K562 (cell line): ENCODE measurements around the gene GAS2L1. TPM values are rescaled to one million over a fixed set of nuclear protein-coding genes. Genes with fewer than 3 reads are reported as not detected.
A peak's percentile ranks its signal among the peaks of the same experiment; 100 is the strongest.

Experiments
- ATAC-seq: fragments of 200-7000 bp; cut with Tn5 transposase; 3 replicates; pipeline ENCODE4 v1.9.1; 2020; ENCODE audit warnings: moderate library complexity
- BruUV-seq: library from RNA; stranded (reverse); fragments of 400-500 nt; replicated peaks from 2 replicates; lab custom pipeline; 2021; lab: Mats Ljungman, UMichigan
- CTCF ChIA-PET: fragments of 300-600 bp; formaldehyde crosslinking; extraction: SDS; loops from one replicate; lab custom pipeline; 2021; ENCODE audit warnings: low intra/inter-chr PET ratio; lab: Yijun Ruan, JAX
- POLR2A ChIA-PET: fragments of 300-600, 350-650 bp; sonication (Branson Sonifier 250); formaldehyde crosslinking; extraction: SDS; loops from one replicate; lab custom pipeline; 2021; ENCODE audit warnings: antibody characterized with exemption, inconsistent platforms; lab: Yijun Ruan, JAX
- DNase-seq, 4 experiments: peaks; one replicate each; pipeline versions ENCODE4 v3.0.0 to v3.0.0-alpha.2; 2011 to 2018; ENCODE audit warnings: low spot score in 3 of 4, mixed read lengths in 3 of 4; ENCODE audit errors: extremely low read depth in 1 of 4
- FAIRE-seq: peaks from 2 replicates; lab custom pipeline; 2011; peaks lifted over from hg19 to GRCh38; lab: Jason Lieb, UNC
- H2AFZ ChIP-seq: 2 replicates; pipeline ENCODE4 v1.6.0; 2011; ENCODE audit warnings: low read depth, low read length, control low read depth, inconsistent platforms
- H3K27ac ChIP-seq: fragments of 200-600 bp; 3 replicates; pipeline ENCODE4 v1.8.0; 2011; ENCODE audit warnings: low read depth, mild to moderate bottlenecking, control low read depth, inconsistent platforms, low read length, moderate library complexity, mixed read lengths; ENCODE audit errors: extremely low read depth
- H3K27me3 ChIP-seq, 2 experiments: fragments of 300-600 bp in 1 of 2; 2 replicates in 1 of 2; 3 replicates in 1 of 2; pipeline versions ENCODE4 v1.6.0 to v1.8.0; 2011; ENCODE audit warnings: inconsistent platforms in 2 of 2, low read length in 2 of 2, mild to moderate bottlenecking in 1 of 2, mixed read lengths in 1 of 2, moderate library complexity in 1 of 2; ENCODE audit not compliant: control insufficient read depth in 2 of 2, insufficient read depth in 2 of 2
- H3K36me3 ChIP-seq: fragments of 300-600 bp; 3 replicates; pipeline ENCODE4 v1.8.0; 2011; ENCODE audit warnings: mild to moderate bottlenecking, low read length, inconsistent platforms; ENCODE audit not compliant: control insufficient read depth, insufficient read depth
- H3K4me1 ChIP-seq, 2 experiments: fragments of 200-600 bp in 1 of 2; replicated peaks in 1 of 2; 2 replicates in 1 of 2; 3 replicates in 1 of 2; pipeline versions ENCODE4 v1.5.1 to v1.8.0; 2011; ENCODE audit warnings: inconsistent platforms in 2 of 2, low read length in 2 of 2, mild to moderate bottlenecking in 1 of 2, mixed read lengths in 1 of 2, moderate library complexity in 1 of 2; ENCODE audit not compliant: control insufficient read depth in 2 of 2, insufficient read depth in 2 of 2
- H3K4me2 ChIP-seq: 2 replicates; pipeline ENCODE4 v1.6.1; 2011; ENCODE audit warnings: low read length, control low read depth, inconsistent platforms, mixed read lengths; ENCODE audit not compliant: insufficient read depth
- H3K4me3 ChIP-seq: fragments of 200-600 bp; sonication (generic), shearing (Covaris generic); 2 replicates; pipeline ENCODE4 v1.5.1; 2016; ENCODE audit warnings: control low read depth, inconsistent platforms
- H3K79me2 ChIP-seq: fragments of 200-600 bp; 3 replicates; pipeline ENCODE4 v1.8.0; 2011; ENCODE audit warnings: low read length, inconsistent platforms; ENCODE audit not compliant: control insufficient read depth, insufficient read depth
- H3K9ac ChIP-seq, 2 experiments: 2 replicates each; pipeline versions ENCODE4 v1.6.0 to v1.6.1; 2011; ENCODE audit warnings: low read depth in 2 of 2, low read length in 2 of 2, control low read depth in 1 of 2, inconsistent platforms in 1 of 2, mild to moderate bottlenecking in 1 of 2, mixed read lengths in 1 of 2; ENCODE audit not compliant: insufficient read depth in 1 of 2
- H3K9me1 ChIP-seq: one replicate; pipeline ENCODE4 v1.6.0; 2011; ENCODE audit warnings: inconsistent platforms, mild to moderate bottlenecking, low read length, moderate library complexity; ENCODE audit not compliant: control insufficient read depth, insufficient read depth
- H3K9me3 ChIP-seq: replicated peaks from 2 replicates; pipeline ENCODE4 v1.5.1; 2011; ENCODE audit warnings: low read depth, low read length, inconsistent platforms; ENCODE audit not compliant: control insufficient read depth, insufficient read depth
- H4K20me1 ChIP-seq: replicated peaks from 2 replicates; pipeline ENCODE4 v1.6.1; 2011; ENCODE audit warnings: low read length, inconsistent platforms, mixed read lengths; ENCODE audit not compliant: control insufficient read depth, insufficient read depth
- BCOR ChIP-seq: fragments of 450-650 bp; IDR thresholded peaks from 2 replicates; pipeline ENCODE4 v1.6.1; 2016
- BRD4 ChIP-seq: fragments of 200-600 bp; sonication (generic); IDR thresholded peaks from 2 replicates; pipeline ENCODE4 v1.6.1; 2017; ENCODE audit warnings: inconsistent platforms
- HDAC1 ChIP-seq, 2 experiments: fragments of 450-650 bp; IDR thresholded peaks; 2 replicates each; pipeline ENCODE4 v1.6.1; 2016 to 2017; ENCODE audit warnings: inconsistent platforms in 1 of 2, mild to moderate bottlenecking in 1 of 2, moderate library complexity in 1 of 2
- L3MBTL2 ChIP-seq: fragments of 450-650 bp; IDR thresholded peaks from 2 replicates; pipeline ENCODE4 v1.6.1; 2016; ENCODE audit warnings: mild to moderate bottlenecking, moderate library complexity
- MAZ ChIP-seq, 2 experiments: fragments of 450-650 bp in 1 of 2; sonication (generic) in 1 of 2; formaldehyde crosslinking; IDR thresholded peaks in 1 of 2; conservative IDR thresholded peaks in 1 of 2; 2 replicates each; pipeline versions ENCODE4 v1.4.0 to v1.5.0; 2020; ENCODE audit warnings: mild to moderate bottlenecking in 1 of 2, missing genetic modification reagents in 1 of 2
- NFIC ChIP-seq: fragments of 450-650 bp; IDR thresholded peaks from 2 replicates; pipeline ENCODE4 v1.6.1; 2017; ENCODE audit warnings: mild to moderate bottlenecking, inconsistent platforms
- RAD21 ChIP-seq, 2 experiments: fragments of 250-450 bp in 1 of 2; fragments of 450-650 bp in 1 of 2; sonication (Bioruptor Pico) in 1 of 2; formaldehyde crosslinking in 1 of 2; IDR thresholded peaks in 1 of 2; conservative IDR thresholded peaks in 1 of 2; 2 replicates each; pipeline versions ENCODE4 v1.4.0 to v1.8.0; 2020 to 2022; ENCODE audit warnings: mild to moderate bottlenecking in 2 of 2, moderate library complexity in 1 of 2
- U2AF1 ChIP-seq: fragments of 200-400 bp; formaldehyde crosslinking; optimal IDR thresholded peaks from 2 replicates; pipeline ENCODE3; 2017; ENCODE audit warnings: mild to moderate bottlenecking, low read depth, low read length, moderate library complexity
- ZBTB17 ChIP-seq: fragments of 450-650 bp; formaldehyde crosslinking; IDR thresholded peaks from 2 replicates; pipeline ENCODE4 v1.4.0; 2020; ENCODE audit warnings: mild to moderate bottlenecking
- ZBTB7A ChIP-seq: IDR thresholded peaks from 2 replicates; pipeline ENCODE4 v1.6.1; 2011; ENCODE audit warnings: low read depth, mild to moderate bottlenecking, low read length, moderate library complexity, borderline replicate concordance; ENCODE audit not compliant: control insufficient read depth
- ZNF197 ChIP-seq: fragments of 200-800 bp; sonication (Bioruptor generic); IDR thresholded peaks from 2 replicates; pipeline ENCODE4 v1.6.1; 2016; ENCODE audit warnings: low read depth, missing genetic modification characterization, missing compliant biosample characterization
- ZNF232 ChIP-seq: sonication (generic); formaldehyde crosslinking; IDR thresholded peaks from 2 replicates; pipeline ENCODE4 v1.8.0; 2022; ENCODE audit warnings: mild to moderate bottlenecking, missing genetic modification reagents
- ZNF445 ChIP-seq: fragments of 250-450 bp; sonication (Bioruptor Pico); IDR thresholded peaks from 2 replicates; pipeline ENCODE4 v1.4.0; 2020; ENCODE audit warnings: low read depth, mild to moderate bottlenecking, moderate library complexity
- WGBS: fragments of 100-300 bp; shearing (Covaris generic); methylation state at CpG from one replicate; pipeline ENCODE4 v1.1.6; 2016; ENCODE audit warnings: low coverage, mixed read lengths; ENCODE audit not compliant: insufficient coverage; ENCODE audit errors: missing lambda C conversion rate; 5-methylcytosine and 5-hydroxymethylcytosine counted together
- in situ Hi-C: fragments of 300-500 bp; cut with MboI; formaldehyde crosslinking; loops from 4 replicates; pipeline ENCODE4 v1.15.0; 2018; ENCODE audit warnings: inconsistent platforms, mixed read lengths
- intact Hi-C: fragments of 100-400 bp; cut with micrococcal nuclease; formaldehyde crosslinking; loops from 2 replicates; pipeline ENCODE4 v1.14.2; 2022
- polyA plus RNA-seq, 8 experiments: library from polyadenylated mRNA; depleted of rRNA in 4 of 8; stranded (reverse) in 5 of 8; unstranded in 3 of 8; fragments of >200 nt; fragmentation: Nextera tagmentation in 2 of 8; fragmentation: Illumina TruSeq in 1 of 8; extraction: Ambion mirVana in 2 of 8; extraction: Trizol in 1 of 8; gene quantifications; 2 replicates each; pipeline versions ENCODE4 v1.2.1 to v1.2.3, GENCODE V29; 2011 to 2014; ENCODE audit warnings: inconsistent platforms in 1 of 8, missing spikeins in 1 of 8
- total RNA-seq, 7 experiments: library from RNA; depleted of rRNA in 6 of 7; stranded (reverse); fragments of >200 nt in 6 of 7; fragmentation: Illumina TruSeq in 2 of 7; extraction: Trizol in 2 of 7; gene quantifications; 2 replicates each; pipeline versions ENCODE4 v1.2.1 to v1.2.3, GENCODE V29; 2011 to 2021; ENCODE audit warnings: low replicate concordance in 1 of 7
- TF ChIP-seq, protein P1 (sequence below), 2 experiments: fragments of 450-650 bp; formaldehyde crosslinking in 1 of 2; IDR thresholded peaks; 2 replicates each; pipeline versions ENCODE4 v1.4.0 to v1.6.1; 2014 to 2020; ENCODE audit warnings: mild to moderate bottlenecking in 2 of 2, borderline replicate concordance in 1 of 2, low read depth in 1 of 2

Gene GAS2L1
- total and polyA plus RNA-seq, 9 of the 15 experiments (the other 6 are each of a cell fraction or from before 2014, with no cell fraction given) = 0.56 to 19.7 (median 3.2) TPM

DNA sequence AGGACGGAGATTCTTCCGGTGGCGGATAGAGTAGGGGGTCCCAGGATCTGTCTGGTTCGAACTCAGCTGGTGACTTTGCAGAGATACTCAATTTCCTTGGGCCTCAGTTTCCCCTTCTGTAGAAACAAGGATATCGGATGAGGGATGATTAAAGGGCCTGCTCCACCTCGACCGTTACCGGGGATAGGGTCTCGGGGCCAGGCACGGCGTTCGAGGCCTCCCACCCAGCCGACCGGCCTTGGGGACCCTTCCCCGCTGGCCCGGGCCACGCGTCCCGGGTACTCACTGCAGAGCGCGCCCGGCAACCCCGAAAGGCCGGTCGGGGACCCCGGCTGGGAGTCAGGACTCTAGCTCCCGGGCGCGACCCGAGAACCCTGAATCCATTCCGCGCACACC is 39.0 kb upstream of the GAS2L1 start:
- ATAC-seq (no peak), FAIRE-seq (no peak), DNase-seq (no peak)
- H3K4me3 ChIP-seq = peak overlapping the region; percentile 91
- peak overlapping the region; percentile 100 for H3K9ac ChIP-seq
- no peaks in the 10 kb centered on the region for H3K27me3 ChIP-seq
- peaks cover 32% of the 10 kb centered on the region for H4K20me1 ChIP-seq
- H3K36me3 ChIP-seq = peaks cover 66% of the 10 kb centered on the region
- peak overlapping the region; percentile 100 for H3K27ac ChIP-seq
- peaks cover 69% of the 10 kb centered on the region for H3K79me2 ChIP-seq
- POLR2A ChIA-PET = interaction anchor here (0.6 to 2.9 kb wide), 10 partner anchors 9 to 1917 kb away, joined by 3 to 10 read pairs (median 4); partner anchors contain the start of gene XBP1
- WGBS = 0% methylated on average over 21 of the region's 32 CpGs
- H3K9me1 ChIP-seq = peaks cover 3% of the 10 kb centered on the region
- intact Hi-C loops (loop anchor here (10.0 kb wide), 1 partner anchor 383 kb away; the partner anchor contains the start of gene ZNRF3), in situ Hi-C loops (no loop called here)
- peak overlapping the region; percentile 96 for H3K4me2 ChIP-seq
- no peaks in the 10 kb centered on the region for H3K9me3 ChIP-seq
- peak overlapping the region; percentile 100 for H2AFZ ChIP-seq
- CTCF ChIA-PET = no interaction called here
- H3K4me1 ChIP-seq = peaks cover 24 to 31% of the 10 kb centered on the region in 2 experiments; a peak in 4 of 5 replicates
- TSS peak; percentile 67 for BruUV-seq
- TF ChIP-seq, protein P1, sequence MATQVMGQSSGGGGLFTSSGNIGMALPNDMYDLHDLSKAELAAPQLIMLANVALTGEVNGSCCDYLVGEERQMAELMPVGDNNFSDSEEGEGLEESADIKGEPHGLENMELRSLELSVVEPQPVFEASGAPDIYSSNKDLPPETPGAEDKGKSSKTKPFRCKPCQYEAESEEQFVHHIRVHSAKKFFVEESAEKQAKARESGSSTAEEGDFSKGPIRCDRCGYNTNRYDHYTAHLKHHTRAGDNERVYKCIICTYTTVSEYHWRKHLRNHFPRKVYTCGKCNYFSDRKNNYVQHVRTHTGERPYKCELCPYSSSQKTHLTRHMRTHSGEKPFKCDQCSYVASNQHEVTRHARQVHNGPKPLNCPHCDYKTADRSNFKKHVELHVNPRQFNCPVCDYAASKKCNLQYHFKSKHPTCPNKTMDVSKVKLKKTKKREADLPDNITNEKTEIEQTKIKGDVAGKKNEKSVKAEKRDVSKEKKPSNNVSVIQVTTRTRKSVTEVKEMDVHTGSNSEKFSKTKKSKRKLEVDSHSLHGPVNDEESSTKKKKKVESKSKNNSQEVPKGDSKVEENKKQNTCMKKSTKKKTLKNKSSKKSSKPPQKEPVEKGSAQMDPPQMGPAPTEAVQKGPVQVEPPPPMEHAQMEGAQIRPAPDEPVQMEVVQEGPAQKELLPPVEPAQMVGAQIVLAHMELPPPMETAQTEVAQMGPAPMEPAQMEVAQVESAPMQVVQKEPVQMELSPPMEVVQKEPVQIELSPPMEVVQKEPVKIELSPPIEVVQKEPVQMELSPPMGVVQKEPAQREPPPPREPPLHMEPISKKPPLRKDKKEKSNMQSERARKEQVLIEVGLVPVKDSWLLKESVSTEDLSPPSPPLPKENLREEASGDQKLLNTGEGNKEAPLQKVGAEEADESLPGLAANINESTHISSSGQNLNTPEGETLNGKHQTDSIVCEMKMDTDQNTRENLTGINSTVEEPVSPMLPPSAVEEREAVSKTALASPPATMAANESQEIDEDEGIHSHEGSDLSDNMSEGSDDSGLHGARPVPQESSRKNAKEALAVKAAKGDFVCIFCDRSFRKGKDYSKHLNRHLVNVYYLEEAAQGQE (IDR thresholded peaks at IDR 0.05; ENCODE audit: borderline replicate concordance) = peak; percentile 16; the same call in 1 of the 2 replicates
- TF ChIP-seq, protein P1 (CRISPR knock-in tag; IDR thresholded peaks at IDR 0.05; ENCODE audit: low read depth) = no peak
- TF ChIP-seq RAD21 (CRISPR knock-in tag; conservative IDR thresholded peaks at IDR 0.05 in 1 of 2, IDR thresholded peaks at IDR 0.05 in 1 of 2) (no peak), U2AF1 (peak; percentile 57), ZBTB17 (CRISPR knock-in tag) (0 out of 2 replicates have a peak, but pooled peaks have one; percentile 20), HDAC1 (IDR thresholded peaks at IDR 0.05) (0 out of 4 replicates have a peak, but pooled peaks of 1 of the 2 experiments have one; percentile 43), L3MBTL2 (peak; percentile 35), ZNF232 (CRISPR knock-in tag) (0 out of 2 replicates have a peak, but pooled peaks have one; percentile 15), BCOR (0 out of 2 replicates have a peak, but pooled peaks have one; percentile 34), ZNF445 (CRISPR knock-in tag) (no peak), ZBTB7A (peak; percentile 83), MAZ (CRISPR knock-in tag; conservative IDR thresholded peaks at IDR 0.05 in 1 of 2, IDR thresholded peaks at IDR 0.05 in 1 of 2) (0 out of 4 replicates have a peak, but pooled peaks of 1 of the 2 experiments have one; percentile 19), NFIC (peak; percentile 32; the same call in 1 of the 2 replicates), BRD4 (peak; percentile 6; the same call in 1 of the 2 replicates), ZNF197 (CRISPR knock-in tag) (0 out of 2 replicates have a peak, but pooled peaks have one; percentile 4)
